Naive B cell (primary cell): ENCODE measurements around the gene OXNAD1. TPM values are rescaled to one million over a fixed set of nuclear protein-coding genes. Genes with fewer than 3 reads are reported as not detected.

Source experiments
- ATAC-seq, 2 donors: fragments of 150-1000 bp; cut with Tn5 transposase; 2 replicates each; pipeline ENCODE4 v1.10.0; 2021; ENCODE audit warnings: low read depth in 2 of 2, mild to moderate bottlenecking in 2 of 2, moderate library complexity in 2 of 2
- DNase-seq: peaks from one replicate; pipeline ENCODE4 v3.0.0; 2022
- H3K27ac Mint-ChIP-seq, 6 donors: one replicate each; pipeline ENCODE4 v1.8.0; 2020 to 2022; ENCODE audit warnings: mild to moderate bottlenecking in 6 of 6, mixed read lengths in 6 of 6, moderate library complexity in 5 of 6, inconsistent platforms in 2 of 6
- H3K27me3 Mint-ChIP-seq, 3 donors: one replicate each; pipeline ENCODE4 v1.8.0; 2021 to 2022; ENCODE audit warnings: mixed read lengths in 3 of 3, mild to moderate bottlenecking in 1 of 3
- H3K36me3 Mint-ChIP-seq, 2 donors: one replicate each; pipeline ENCODE4 v1.8.0; 2020 to 2022; ENCODE audit warnings: mixed read lengths in 2 of 2, inconsistent platforms in 1 of 2, mild to moderate bottlenecking in 1 of 2
- H3K4me1 Mint-ChIP-seq, 3 donors: one replicate each; pipeline ENCODE4 v1.8.0; 2020 to 2022; ENCODE audit warnings: mixed read lengths in 3 of 3, inconsistent platforms in 1 of 3, mild to moderate bottlenecking in 1 of 3, moderate library complexity in 1 of 3
- H3K4me3 Mint-ChIP-seq, 8 donors: one replicate each; pipeline ENCODE4 v1.8.0; 2020 to 2022; ENCODE audit warnings: mild to moderate bottlenecking in 8 of 8, mixed read lengths in 8 of 8, moderate library complexity in 8 of 8, inconsistent platforms in 2 of 8
- H3K9me3 Mint-ChIP-seq, 7 donors: one replicate each; pipeline ENCODE4 v1.8.0; 2020 to 2022; ENCODE audit warnings: mixed read lengths in 7 of 7, mild to moderate bottlenecking in 5 of 7, inconsistent platforms in 2 of 7, moderate library complexity in 1 of 7
- polyA plus RNA-seq, 6 donors: library from polyadenylated mRNA; unstranded; fragments of 300-500 nt; fragmentation: Illumina TruSeq; gene quantifications; one replicate each; pipeline ENCODE4 v1.2.3, GENCODE V29; 2021; ENCODE audit warnings: low read depth in 6 of 6

The OXNAD1 gene
- polyA plus RNA-seq, 6 donors from 2014 or later, result 1.4 to 10.8 (median 6.7) TPM

GRCh38 chr3:16236856-16237393, 28.1 kb upstream of the OXNAD1 start:
- peaks cover 11 to 23% (median 13%) of the 10 kb centered on the region in 3 donors for H3K27me3 Mint-ChIP-seq
- H3K4me1 Mint-ChIP-seq, result no peaks in the 10 kb centered on the region
- ATAC-seq, result no peak
- no peaks in the 10 kb centered on the region for H3K36me3 Mint-ChIP-seq
- H3K9me3 Mint-ChIP-seq, result peaks cover 0 to 3% (median 0%) of the 10 kb centered on the region in 7 donors
- H3K27ac Mint-ChIP-seq, result no peak overlapping the region
- no peak overlapping the region for H3K4me3 Mint-ChIP-seq
- DNase-seq, result no peak

GRCh38 chr3:16239086-16239770, 25.8 kb upstream of the OXNAD1 start:
- Mint-ChIP-seq H3K36me3 (no peaks in the 10 kb centered on the region), H3K4me1 (no peaks in the 10 kb centered on the region), H3K27me3 (peaks cover 9 to 12% (median 10%) of the 10 kb centered on the region in 3 donors), H3K27ac (peak overlapping the region in 1 of 6 donors; percentile 3), H3K4me3 (no peak overlapping the region), H3K9me3 (peaks cover 0 to 3% (median 0%) of the 10 kb centered on the region in 7 donors)
- DNase-seq (no peak), ATAC-seq (no peak)

GRCh38 chr3:16239780-16240179, 25.2 kb upstream of the OXNAD1 start:
- peaks cover 5 to 6% (median 6%) of the 10 kb centered on the region in 3 donors for H3K27me3 Mint-ChIP-seq
- DNase-seq, result no peak
- ATAC-seq, result no peak
- H3K4me1 Mint-ChIP-seq, result no peaks in the 10 kb centered on the region
- peak overlapping the region in 1 of 6 donors; percentile 3 for H3K27ac Mint-ChIP-seq
- H3K9me3 Mint-ChIP-seq, result peaks cover 0 to 2% (median 0%) of the 10 kb centered on the region in 7 donors
- H3K36me3 Mint-ChIP-seq, result no peaks in the 10 kb centered on the region
- H3K4me3 Mint-ChIP-seq, result no peak overlapping the region

GRCh38 chr3:16240229-16241023, 24.6 kb upstream of the OXNAD1 start:
- ATAC-seq (no peak), DNase-seq (no peak)
- Mint-ChIP-seq H3K9me3 (no peaks in the 10 kb centered on the region), H3K4me3 (no peak overlapping the region), H3K36me3 (no peaks in the 10 kb centered on the region), H3K4me1 (no peaks in the 10 kb centered on the region), H3K27ac (peak overlapping the region in 1 of 6 donors; percentile 18), H3K27me3 (peaks cover 0 to 6% (median 5%) of the 10 kb centered on the region in 3 donors)

GRCh38 chr3:16241225-16241624, 23.8 kb upstream of the OXNAD1 start:
- peaks cover 0 to 6% (median 5%) of the 10 kb centered on the region in 3 donors for H3K27me3 Mint-ChIP-seq
- DNase-seq (no peak), ATAC-seq (no peak)
- no peak overlapping the region for H3K4me3 Mint-ChIP-seq
- no peaks in the 10 kb centered on the region for H3K4me1 Mint-ChIP-seq
- H3K36me3 Mint-ChIP-seq, result no peaks in the 10 kb centered on the region
- no peaks in the 10 kb centered on the region for H3K9me3 Mint-ChIP-seq
- H3K27ac Mint-ChIP-seq, result no peak overlapping the region

GRCh38 chr3:16242177-16242576, 22.8 kb upstream of the OXNAD1 start:
- H3K4me1 Mint-ChIP-seq, result peaks cover 0 to 4% (median 0%) of the 10 kb centered on the region in 3 donors
- ATAC-seq (no peak), DNase-seq (no peak)
- no peak overlapping the region for H3K4me3 Mint-ChIP-seq
- no peaks in the 10 kb centered on the region for H3K36me3 Mint-ChIP-seq
- peak overlapping the region in 1 of 6 donors; percentile 34 for H3K27ac Mint-ChIP-seq
- H3K27me3 Mint-ChIP-seq, result peaks cover 0 to 6% (median 5%) of the 10 kb centered on the region in 3 donors
- no peaks in the 10 kb centered on the region for H3K9me3 Mint-ChIP-seq

GRCh38 chr3:16243706-16244490, 21.1 kb upstream of the OXNAD1 start:
- Mint-ChIP-seq H3K9me3 (no peaks in the 10 kb centered on the region), H3K27me3 (peaks cover 5 to 13% (median 9%) of the 10 kb centered on the region in 3 donors), H3K36me3 (no peaks in the 10 kb centered on the region), H3K4me3 (no peak overlapping the region), H3K4me1 (peaks cover 0 to 6% (median 0%) of the 10 kb centered on the region in 3 donors), H3K27ac (peak overlapping the region in 1 of 6 donors; percentile 29)
- DNase-seq, result no peak
- no peak for ATAC-seq

GRCh38 chr3:16245609-16246008, 19.4 kb upstream of the OXNAD1 start:
- Mint-ChIP-seq H3K4me1 (peaks cover 0 to 6% (median 0%) of the 10 kb centered on the region in 3 donors), H3K36me3 (no peaks in the 10 kb centered on the region), H3K27ac (no peak overlapping the region), H3K9me3 (no peaks in the 10 kb centered on the region), H3K4me3 (peak overlapping the region in 1 of 8 donors; percentile 26), H3K27me3 (peaks cover 4 to 13% (median 9%) of the 10 kb centered on the region in 3 donors)
- DNase-seq, result no peak
- no peak for ATAC-seq

GRCh38 chr3:16247282-16248061, 17.5 kb upstream of the OXNAD1 start:
- Mint-ChIP-seq H3K4me1 (peaks cover 0 to 6% (median 0%) of the 10 kb centered on the region in 3 donors), H3K27me3 (peaks cover 0 to 11% (median 9%) of the 10 kb centered on the region in 3 donors), H3K36me3 (no peaks in the 10 kb centered on the region), H3K9me3 (no peaks in the 10 kb centered on the region), H3K27ac (peak overlapping the region in 1 of 6 donors; percentile 44), H3K4me3 (no peak overlapping the region)
- ATAC-seq, result peak; percentile 93 to 95
- DNase-seq, result peak; percentile 70

GRCh38 chr3:16248556-16248955, 16.5 kb upstream of the OXNAD1 start:
- Mint-ChIP-seq H3K4me3 (no peak overlapping the region), H3K9me3 (no peaks in the 10 kb centered on the region), H3K4me1 (peaks cover 0 to 10% (median 4%) of the 10 kb centered on the region in 3 donors), H3K36me3 (no peaks in the 10 kb centered on the region), H3K27me3 (peaks cover 0 to 9% (median 7%) of the 10 kb centered on the region in 3 donors), H3K27ac (no peak overlapping the region)
- no peak for ATAC-seq
- no peak for DNase-seq

GRCh38 chr3:16249336-16249735, 15.7 kb upstream of the OXNAD1 start:
- Mint-ChIP-seq H3K27ac (no peak overlapping the region), H3K9me3 (no peaks in the 10 kb centered on the region)

GRCh38 chr3:16249886-16250285, 15.1 kb upstream of the OXNAD1 start:
- DNase-seq (no peak), ATAC-seq (no peak)
- Mint-ChIP-seq H3K9me3 (no peaks in the 10 kb centered on the region), H3K4me3 (no peak overlapping the region), H3K27ac (no peak overlapping the region), H3K4me1 (peaks cover 0 to 10% (median 4%) of the 10 kb centered on the region in 3 donors), H3K36me3 (no peaks in the 10 kb centered on the region), H3K27me3 (peaks cover 0 to 9% (median 7%) of the 10 kb centered on the region in 3 donors)

More at GRCh38 chr3:16249336-16249735, 15.7 kb upstream of the OXNAD1 start:
- peaks cover 0 to 10% (median 4%) of the 10 kb centered on the region in 3 donors for H3K4me1 Mint-ChIP-seq
- H3K4me3 Mint-ChIP-seq, result no peak overlapping the region
- H3K27me3 Mint-ChIP-seq, result peaks cover 0 to 9% (median 7%) of the 10 kb centered on the region in 3 donors
- no peaks in the 10 kb centered on the region for H3K36me3 Mint-ChIP-seq
- DNase-seq (no peak), ATAC-seq (no peak)
